GM18502 (cell line): ENCODE data around the gene KRTAP21-2.
"Not testable (repeated sequence)": the region's sequence is repeated elsewhere in the genome, so short reads cannot be mapped to it uniquely, and the experiment has no call there.

Experiments
- ATAC-seq: cut with Tn5 transposase; IDR thresholded peaks from one replicate; pipeline ENCODE4 v1.9.1; 2021; ENCODE audit warnings: mild to moderate bottlenecking; ENCODE audit not compliant: unreplicated experiment, poor library complexity

Gene KRTAP21-2

GRCh38 chr21:30747159-30747558, at the start of gene KRTAP21-2:
Gene KRTAP21-2, minus strand, starts transcription at chr21:30747259. Its CDS starts 57 bp downstream, at chr21:30747202.
- no peak for ATAC-seq

- no peak for ATAC-seq
Measured at GRCh38 chr21:30793581-30794314, 46.7 kb upstream of the KRTAP21-2 start.

- ATAC-seq: no peak
Measured at GRCh38 chr21:30779249-30779648, 32.2 kb upstream of the KRTAP21-2 start.

- no peak for ATAC-seq
Measured at GRCh38 chr21:30769724-30770431, 22.8 kb upstream of the KRTAP21-2 start.

- ATAC-seq: no peak
Measured at GRCh38 chr21:30760776-30761175, 13.7 kb upstream of the KRTAP21-2 start.

GRCh38 chr21:30758306-30758705, 11.2 kb upstream of the KRTAP21-2 start:
- ATAC-seq: no peak

- not testable (repeated sequence) for ATAC-seq
Measured at GRCh38 chr21:30755328-30755727, 8.3 kb upstream of the KRTAP21-2 start, which contains the start of gene KRTAP21-1. Gene KRTAP21-1, minus strand, starts transcription at chr21:30755428. Its CDS starts 50 bp downstream, at chr21:30755378.

- no peak for ATAC-seq
Measured at GRCh38 chr21:30740462-30740861, 6.6 kb downstream of the KRTAP21-2 start.

GRCh38 chr21:30733026-30733425, 14.0 kb downstream of the KRTAP21-2 start:
- no peak for ATAC-seq

- ATAC-seq: no peak
Measured at GRCh38 chr21:30726726-30727125, 20.3 kb downstream of the KRTAP21-2 start.

GRCh38 chr21:30719401-30719800, 27.7 kb downstream of the KRTAP21-2 start:
- no peak for ATAC-seq

- ATAC-seq: no peak
Measured at GRCh38 chr21:30718239-30718909, 28.7 kb downstream of the KRTAP21-2 start, which contains the start of gene KRTAP21-3. Gene KRTAP21-3, minus strand, starts transcription at chr21:30718777. Its CDS starts 18 bp downstream, at chr21:30718759.

GRCh38 chr21:30717105-30717504, 30.0 kb downstream of the KRTAP21-2 start:
- ATAC-seq: no peak

GRCh38 chr21:30714946-30715345, 32.1 kb downstream of the KRTAP21-2 start:
- ATAC-seq: no peak

- ATAC-seq: no peak
Measured at GRCh38 chr21:30714456-30714855, 32.6 kb downstream of the KRTAP21-2 start.

- no peak for ATAC-seq
Measured at GRCh38 chr21:30713766-30714165, 33.3 kb downstream of the KRTAP21-2 start.

- ATAC-seq: no peak
Measured at GRCh38 chr21:30710499-30710898, 36.6 kb downstream of the KRTAP21-2 start.

GRCh38 chr21:30707409-30707808, 39.6 kb downstream of the KRTAP21-2 start:
- ATAC-seq: no peak
